ENCODE results near the gene NAGPA.

NAGPA gene

GRCh38 chr16:5027086-5027485, 6.6 kb downstream of the NAGPA start:
- DNase-seq, result no peak

DNA sequence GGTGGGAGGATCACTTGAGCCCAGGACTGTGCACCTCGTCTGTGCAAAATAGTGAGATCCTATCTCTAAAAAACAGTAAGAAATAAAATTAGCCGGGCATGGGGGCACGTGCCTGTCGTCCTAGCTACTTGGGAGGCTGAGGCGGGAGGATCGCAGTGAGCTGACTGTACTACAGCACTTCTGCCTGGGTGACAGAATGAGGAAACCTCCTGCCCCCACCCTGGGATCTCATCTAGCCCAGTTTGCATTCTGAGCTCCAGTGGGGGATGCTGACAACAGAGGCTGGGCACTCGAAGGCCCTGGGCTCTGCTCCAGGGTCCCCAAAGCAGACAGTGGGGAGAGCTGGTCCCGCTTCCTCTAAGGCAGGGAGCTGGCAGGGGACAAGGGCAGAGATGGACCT, 7.1 kb downstream of the NAGPA start:
- DNase-seq, result no peak

DNA sequence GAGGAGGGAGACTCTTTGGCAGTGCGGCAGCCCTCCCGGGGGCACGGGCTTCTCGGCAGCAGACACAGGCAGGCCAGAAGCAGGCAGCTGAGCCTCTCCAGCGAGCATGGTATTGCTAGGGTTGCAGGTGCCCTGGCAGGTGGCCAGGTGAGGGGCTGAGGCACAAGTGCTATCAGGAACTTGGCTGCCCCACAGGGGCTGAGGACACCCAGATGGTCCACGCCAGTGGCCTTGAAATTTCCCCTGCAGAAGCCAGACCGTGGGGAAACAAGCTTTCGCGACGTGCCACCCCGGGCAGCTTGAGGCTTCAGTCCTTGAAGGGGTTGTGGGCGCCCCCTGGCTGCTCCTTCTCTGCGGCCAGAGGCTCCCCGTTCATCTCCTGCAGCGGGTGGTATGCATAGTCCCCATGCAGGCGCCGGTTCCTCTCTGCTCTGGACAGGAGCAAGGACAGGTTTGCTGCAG, 8.5 kb downstream of the NAGPA start:
- DNase-seq, result no peak

DNA sequence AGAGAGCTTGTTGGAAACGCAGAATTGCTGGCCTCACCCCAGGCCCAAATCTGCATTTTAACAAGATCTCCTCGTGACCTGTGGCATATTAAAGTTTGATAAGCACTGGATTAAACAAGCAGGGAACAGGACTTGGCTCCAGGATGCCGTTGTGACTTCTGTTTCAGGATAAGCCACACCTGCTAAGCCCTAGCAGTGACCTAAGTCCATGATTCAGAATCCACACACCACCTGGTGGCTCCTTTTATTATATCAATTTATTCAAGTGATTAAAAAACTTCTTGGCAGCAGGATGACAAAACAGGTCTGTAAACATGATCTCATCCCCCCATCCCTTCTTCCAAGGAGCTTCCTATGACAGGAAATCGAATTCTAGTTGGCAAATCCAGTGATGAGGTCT, 9.1 kb downstream of the NAGPA start:
- no peak for DNase-seq

- DNase-seq, result no peak
Observed at GRCh38 chr16:5022521-5022920, 11.2 kb downstream of the NAGPA start.

GRCh38 chr16:5020551-5020950, 13.2 kb downstream of the NAGPA start:
- no peak for DNase-seq

DNA sequence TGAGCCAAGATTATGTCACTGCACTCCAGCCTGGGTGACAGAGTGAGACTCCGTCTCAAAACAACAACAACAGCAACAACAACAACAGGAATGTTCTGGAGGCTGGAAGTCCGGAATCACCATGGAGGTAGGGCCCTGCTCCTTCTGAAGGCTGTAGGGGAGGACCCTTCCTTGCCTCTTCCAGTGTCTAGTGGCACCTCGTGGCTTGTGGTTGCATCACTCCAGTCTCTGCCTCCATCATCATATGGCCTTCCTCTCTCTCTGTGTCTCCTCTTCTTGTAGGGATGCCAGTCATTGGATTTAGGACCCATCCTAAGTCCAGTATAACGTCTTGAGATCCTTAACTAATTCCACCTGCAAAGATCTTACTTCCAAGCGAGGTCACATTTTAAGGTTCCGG, 14.0 kb downstream of the NAGPA start:
- DNase-seq, result no peak

DNA sequence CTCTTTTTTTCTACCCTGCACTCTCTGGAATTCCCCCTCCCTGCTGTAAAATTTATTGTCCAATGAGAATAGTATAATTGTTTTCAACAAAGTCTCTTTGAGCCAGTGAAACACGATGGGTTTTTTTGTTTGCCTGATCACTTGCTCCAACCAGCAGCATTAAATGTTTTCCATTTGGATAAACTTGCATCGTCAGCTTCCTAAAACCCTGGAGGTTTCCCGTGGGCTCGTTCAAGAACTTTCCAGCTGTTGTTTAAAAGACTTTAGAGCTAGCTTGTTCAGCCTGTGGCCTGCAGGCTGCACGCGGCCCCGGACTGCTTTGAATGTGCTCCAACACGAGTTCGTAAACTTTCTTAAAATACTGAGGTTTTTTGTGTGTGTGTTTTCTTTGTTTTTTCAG, 14.9 kb downstream of the NAGPA start:
- no peak for DNase-seq

DNA sequence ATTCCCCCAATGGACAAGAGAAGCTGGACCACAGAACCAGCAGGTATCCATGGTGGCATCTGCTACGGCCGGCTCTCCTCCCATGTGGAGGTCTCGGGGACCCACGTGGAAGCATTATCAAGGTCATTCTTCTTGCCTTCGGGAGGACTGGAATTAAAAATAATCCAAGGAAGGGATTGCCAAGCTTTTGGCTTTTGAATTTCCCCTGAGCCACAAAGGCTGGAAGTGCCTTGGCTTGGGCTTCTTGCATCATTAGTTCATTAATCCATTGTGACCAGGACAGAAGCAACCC, 16.1 kb downstream of the NAGPA start:
- no peak for DNase-seq

DNA sequence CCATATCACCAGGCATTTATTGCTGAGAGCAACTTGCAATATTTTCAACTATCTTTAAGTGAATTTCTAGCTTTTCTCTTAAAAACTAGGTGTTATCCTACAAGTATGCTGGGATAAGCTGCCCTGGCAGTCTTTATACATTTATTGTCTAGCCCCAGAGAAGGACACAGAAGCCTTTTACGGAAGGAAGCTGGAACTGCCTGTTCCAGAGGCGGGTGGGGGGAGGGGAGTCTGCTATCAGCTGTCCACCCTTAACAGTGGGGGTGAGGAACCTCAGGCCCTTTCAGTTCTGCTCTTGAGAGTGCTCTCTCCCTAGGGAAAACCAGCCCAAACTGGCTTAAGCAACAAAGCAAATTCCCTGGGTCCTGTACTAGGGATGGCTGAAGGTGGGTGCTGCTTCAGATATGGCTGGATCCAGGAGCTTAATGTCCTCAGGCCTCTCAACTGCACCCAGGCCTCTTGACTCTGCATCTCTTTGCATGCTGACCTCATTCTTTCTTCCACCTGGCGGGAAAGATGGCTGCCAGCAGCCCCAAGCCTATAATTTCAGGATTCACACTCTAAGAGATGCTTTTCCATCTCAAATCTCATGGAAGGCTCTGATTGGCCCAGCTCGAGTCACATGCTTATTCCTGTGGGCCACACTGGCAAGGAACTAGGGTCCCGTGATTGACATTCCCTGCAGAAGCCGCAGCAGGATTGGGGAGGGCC, 16.6 kb downstream of the NAGPA start:
- no peak for DNase-seq

DNA sequence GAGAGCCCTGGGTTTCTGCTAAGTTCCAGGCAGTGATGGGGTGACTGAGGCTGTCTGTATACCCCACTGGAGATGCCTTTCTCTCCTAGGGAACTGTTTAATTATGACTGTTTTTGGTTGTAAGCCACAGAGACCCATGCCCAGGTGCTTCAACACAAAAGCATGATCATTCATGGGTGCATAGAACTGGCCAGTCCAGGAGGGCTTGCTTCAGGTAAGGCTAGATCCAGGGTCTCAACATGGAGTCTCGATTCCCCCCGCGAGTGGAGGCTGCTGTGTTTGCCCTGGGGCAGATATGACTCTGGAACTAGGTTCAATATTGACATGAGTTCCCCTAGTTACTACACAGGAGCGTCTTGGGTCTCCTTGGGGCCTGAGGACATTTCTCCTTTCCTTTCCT, 17.8 kb downstream of the NAGPA start:
- no peak for DNase-seq

DNA sequence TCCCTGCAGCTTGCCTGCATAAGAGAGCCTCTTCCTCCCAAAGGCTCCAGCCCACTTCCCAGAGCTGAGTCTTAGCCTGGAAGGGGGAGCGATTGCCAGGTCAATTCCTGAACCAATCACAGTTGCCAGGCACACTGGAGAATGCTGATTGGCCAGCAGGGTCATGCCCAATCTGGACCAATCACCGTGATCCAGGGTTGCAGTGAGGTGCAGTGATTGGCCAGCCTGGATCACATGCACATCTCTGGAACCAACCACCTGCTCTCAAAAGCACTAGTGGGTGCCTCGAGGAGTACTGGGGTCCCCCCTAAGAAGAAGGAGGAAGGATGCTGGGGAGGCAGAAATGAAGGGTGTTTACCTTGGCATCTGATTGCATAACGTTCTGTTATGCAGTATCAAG, 18.4 kb downstream of the NAGPA start:
- DNase-seq, result no peak

DNA sequence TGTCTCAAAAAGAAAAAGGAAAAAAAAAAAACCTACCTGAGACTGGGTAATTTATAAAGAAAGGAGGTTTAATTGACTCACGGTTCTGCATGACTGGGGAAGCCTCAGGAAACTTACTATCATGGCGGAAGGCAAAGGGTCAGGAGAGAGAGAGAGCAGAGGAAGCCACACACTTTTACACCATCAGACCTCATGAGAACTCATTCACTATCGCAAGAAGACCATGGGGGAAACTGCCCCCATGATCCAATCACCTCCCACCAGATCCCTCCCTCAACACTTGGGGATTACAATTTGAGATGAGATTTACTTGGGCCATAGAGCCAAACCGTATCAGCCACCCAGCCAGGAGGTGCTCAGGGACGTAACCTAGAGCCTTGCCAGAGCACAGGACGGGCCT, 20.8 kb downstream of the NAGPA start:
- no peak for DNase-seq

- no peak for DNase-seq
Observed at GRCh38 chr16:5011637-5012036, 22.1 kb downstream of the NAGPA start.

DNA sequence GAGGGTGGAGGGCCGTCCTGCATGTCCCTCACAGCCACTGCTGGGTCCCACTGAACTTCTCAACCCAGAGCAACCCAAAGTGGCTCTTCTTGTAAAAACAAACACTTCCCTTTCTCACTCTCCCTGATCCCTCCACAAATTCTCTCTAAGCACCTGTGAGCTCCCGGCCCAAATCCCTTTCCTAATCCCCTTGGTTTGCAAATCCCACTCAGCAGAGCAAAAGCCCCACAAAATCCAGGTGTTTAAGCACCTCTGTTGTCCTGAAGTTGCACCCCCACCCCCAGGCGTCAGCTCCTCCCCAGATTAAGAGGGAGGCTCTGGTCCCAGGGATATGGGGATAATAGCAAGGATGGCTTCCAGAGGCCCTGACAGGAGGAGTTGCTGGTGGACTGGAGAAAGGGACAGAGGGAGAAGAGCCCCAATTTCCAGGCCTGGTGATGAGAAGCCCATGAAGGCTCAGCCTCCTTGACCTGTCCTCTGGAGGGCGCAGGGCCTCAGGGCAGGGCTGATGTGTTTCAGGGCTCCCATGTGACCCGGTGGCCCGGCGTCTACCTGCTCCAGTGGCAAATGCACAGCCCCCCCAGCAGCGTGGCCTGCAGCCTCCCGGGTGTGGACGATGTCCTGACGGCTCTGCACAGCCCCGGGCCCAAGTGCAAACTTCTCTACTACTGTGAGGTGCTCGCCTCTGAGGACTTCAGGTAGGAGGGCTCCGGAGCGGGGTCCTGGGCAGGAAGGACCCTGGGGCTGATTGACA, 23.0 kb downstream of the NAGPA start:
- no peak for DNase-seq

- no peak for DNase-seq
Observed at GRCh38 chr16:5008311-5008731, 25.4 kb downstream of the NAGPA start.

DNA sequence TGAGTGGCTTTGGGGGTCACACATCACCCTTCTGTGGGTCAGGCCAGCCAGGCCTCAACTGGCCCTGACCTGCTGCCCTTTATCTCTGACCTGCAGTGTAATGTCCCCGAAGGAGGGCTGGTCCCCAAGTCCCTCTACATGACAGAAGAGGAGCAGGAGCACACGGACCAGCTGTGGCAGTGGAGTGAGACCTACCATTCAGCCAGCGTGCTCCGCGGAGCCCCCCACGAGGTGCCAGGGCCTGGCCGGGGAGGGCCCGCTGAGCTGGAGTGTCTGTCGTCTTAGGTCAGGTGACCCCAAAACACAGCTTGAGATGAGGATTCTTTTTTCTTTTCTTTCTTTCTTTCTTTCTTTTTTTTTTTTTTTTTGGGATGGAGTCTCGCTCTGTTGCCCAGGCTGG, 26.5 kb downstream of the NAGPA start:
- DNase-seq, result no peak

DNA sequence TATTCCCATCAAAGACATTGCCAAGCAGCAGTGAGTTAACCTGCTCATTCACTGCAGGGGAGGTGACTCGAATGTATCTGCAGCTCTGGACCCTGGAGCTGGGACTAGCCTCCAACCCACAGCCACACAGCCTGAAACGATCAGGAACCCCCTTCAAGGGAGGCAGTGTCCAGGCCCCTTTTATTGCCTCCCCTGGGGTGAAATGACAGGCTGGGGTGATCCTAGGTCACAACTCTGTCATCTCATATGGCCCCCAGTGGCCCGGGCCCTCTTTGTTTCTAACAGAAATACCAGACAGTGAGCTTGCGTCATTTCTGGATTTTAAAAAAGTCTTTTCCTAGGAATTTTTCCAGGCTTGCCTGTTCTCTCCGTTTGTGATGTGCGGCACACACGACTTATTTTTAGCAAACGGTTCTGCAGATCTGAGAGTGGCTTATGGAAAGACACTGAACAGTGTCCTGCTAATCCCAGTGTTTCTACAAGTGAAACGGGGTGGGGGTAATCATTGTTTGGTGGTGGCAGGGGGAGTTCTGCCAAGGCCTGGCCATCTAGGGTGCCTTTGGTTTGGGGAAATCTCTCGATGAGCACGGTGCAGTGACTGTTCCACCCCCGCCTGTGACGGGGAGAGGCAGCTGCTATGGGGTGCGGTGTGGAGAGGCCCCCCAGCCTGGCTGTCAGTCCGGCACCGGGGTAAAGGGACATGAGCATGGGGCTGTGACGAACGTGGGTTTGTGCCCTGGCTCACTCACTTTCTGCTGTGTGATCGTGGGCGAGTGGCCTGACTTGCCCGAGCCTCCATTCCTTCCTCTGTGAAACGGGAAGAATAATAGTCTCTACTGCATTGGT, 27.2 kb downstream of the NAGPA start:
- DNase-seq, result no peak

DNA sequence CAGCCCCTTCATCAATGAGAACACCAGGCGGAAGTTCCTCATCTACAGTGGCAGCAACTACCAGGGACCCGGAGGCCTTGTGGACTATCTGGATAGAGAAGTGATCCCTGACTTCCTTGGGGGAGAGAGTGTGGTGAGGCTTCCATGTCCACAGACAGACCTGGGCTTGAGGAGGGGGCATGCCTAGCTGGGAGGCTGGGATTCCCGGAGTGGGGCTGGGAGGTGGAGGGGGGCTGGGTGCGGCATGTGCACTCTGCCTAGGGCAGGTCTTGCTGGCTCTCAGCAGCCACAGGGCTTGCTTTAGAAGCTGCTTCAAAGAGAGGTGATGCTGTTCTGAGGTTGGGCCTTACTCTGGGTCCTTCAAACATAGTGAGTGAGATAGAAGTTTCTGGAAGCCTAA, 27.8 kb downstream of the NAGPA start:
- DNase-seq, result no peak

GRCh38 chr16:5004311-5004710, 29.4 kb downstream of the NAGPA start:
- DNase-seq, result no peak

GRCh38 chr16:5003828-5004227, 29.9 kb downstream of the NAGPA start:
- DNase-seq, result no peak

- no peak for DNase-seq
Observed at GRCh38 chr16:5003211-5003610, 30.5 kb downstream of the NAGPA start.

- no peak for DNase-seq
Observed at GRCh38 chr16:5002699-5003143, 31.0 kb downstream of the NAGPA start.

DNA sequence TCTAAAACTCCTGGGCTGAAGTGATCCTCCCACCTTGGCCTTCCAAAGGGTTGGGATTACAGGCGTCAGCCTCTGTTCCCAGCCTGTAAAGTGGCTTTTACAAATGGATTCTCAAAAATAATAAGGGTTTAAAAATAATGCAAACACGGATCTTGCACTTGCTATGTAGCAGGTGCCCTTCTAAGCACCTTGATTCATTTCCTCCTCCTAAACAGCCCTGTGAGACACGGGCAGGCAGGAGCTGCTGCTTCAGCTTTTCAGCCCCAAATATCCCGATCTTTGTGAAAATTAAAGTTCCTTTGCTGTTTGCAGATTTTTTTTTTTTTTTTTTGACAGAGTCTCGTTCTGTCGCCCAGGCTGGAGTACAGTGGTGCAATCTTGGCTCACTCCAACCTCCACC, 31.7 kb downstream of the NAGPA start:
- no peak for DNase-seq
